SU-DHL-6 (cell line): ENCODE measurements around the gene ZNF775.

Experiments used
- H2AFZ ChIP-seq: fragments of 200-600 bp; sonication (generic); 2 replicates; pipeline ENCODE4 v1.6.1; 2014; ENCODE audit warnings: low read depth, mild to moderate bottlenecking, moderate library complexity, mixed read lengths, antibody characterized with exemption, low read length; ENCODE audit not compliant: severe bottlenecking
- H3F3A ChIP-seq: fragments of 200-600 bp; shearing (Covaris generic); 2 replicates; pipeline ENCODE4 v1.6.0; 2016; ENCODE audit warnings: antibody characterized with exemption, mild to moderate bottlenecking; ENCODE audit not compliant: insufficient read depth
- H3K27ac ChIP-seq: fragments of 200-600 bp; sonication (generic); 2 replicates; pipeline ENCODE4 v1.5.1; 2016; ENCODE audit warnings: low read depth, mild to moderate bottlenecking, low read length, moderate library complexity, mixed read lengths
- H3K27me3 ChIP-seq: fragments of 200-600 bp; sonication (generic), shearing (Covaris generic); 2 replicates; pipeline ENCODE4 v1.6.0; 2014; ENCODE audit warnings: mild to moderate bottlenecking, low read length
- H3K36me3 ChIP-seq: fragments of 200-600 bp; sonication (generic); 2 replicates; pipeline ENCODE4 v1.6.1; 2014; ENCODE audit warnings: mild to moderate bottlenecking, low read length, mixed read lengths
- H3K4me2 ChIP-seq: fragments of 300-600, 200-600 bp; shearing (Covaris generic), sonication (generic); 2 replicates; pipeline ENCODE4 v1.6.0; 2014; ENCODE audit warnings: low read length, low read depth, mild to moderate bottlenecking; ENCODE audit not compliant: poor library complexity, severe bottlenecking
- H3K4me3 ChIP-seq: fragments of 200-600 bp; sonication (generic); 2 replicates; pipeline ENCODE4 v1.5.1; 2014; ENCODE audit warnings: antibody characterized with exemption, low read length, mild to moderate bottlenecking, mixed read lengths; ENCODE audit not compliant: insufficient read depth, poor library complexity, severe bottlenecking
- H3K79me2 ChIP-seq: fragments of 200-600 bp; sonication (generic); 2 replicates; pipeline ENCODE4 v1.6.1; 2014; ENCODE audit warnings: mild to moderate bottlenecking, low read length, moderate library complexity; ENCODE audit not compliant: insufficient read depth
- H3K9ac ChIP-seq: fragments of 200-600 bp; sonication (generic); 2 replicates; pipeline ENCODE4 v1.7.0; 2014; ENCODE audit warnings: mild to moderate bottlenecking, low read length
- H3K9me2 ChIP-seq: fragments of 200-600 bp; sonication (generic); replicated peaks from 2 replicates; pipeline ENCODE4 v1.6.1; 2014; ENCODE audit warnings: low read length; ENCODE audit not compliant: insufficient read depth
- H3K9me3 ChIP-seq: fragments of 200-600 bp; sonication (generic); 2 replicates; pipeline ENCODE4 v1.6.1; 2014; ENCODE audit warnings: low read length, mixed read lengths; ENCODE audit not compliant: insufficient read depth
- H4K20me1 ChIP-seq: fragments of 200-600 bp; sonication (generic); 2 replicates; pipeline ENCODE4 v1.6.1; 2014; ENCODE audit warnings: low read depth, mild to moderate bottlenecking, antibody characterized with exemption, low read length, moderate library complexity, mixed read lengths
- EZH2phosphoT487 ChIP-seq: fragments of 200-600 bp; sonication (generic), shearing (Covaris generic); conservative IDR thresholded peaks from 2 replicates; pipeline ENCODE4 v1.6.1; 2018; ENCODE audit warnings: mild to moderate bottlenecking, antibody characterized with exemption, low read length, moderate library complexity, mixed read lengths
- TF ChIP-seq, protein P1 (sequence below): fragments of 200-600 bp; sonication (generic); IDR thresholded peaks from one replicate; pipeline ENCODE4 v1.5.1; 2017; ENCODE audit warnings: antibody characterized with exemption, mild to moderate bottlenecking, low read length, moderate library complexity; ENCODE audit not compliant: insufficient read depth, poor library complexity, severe bottlenecking

The ZNF775 gene

DNA sequence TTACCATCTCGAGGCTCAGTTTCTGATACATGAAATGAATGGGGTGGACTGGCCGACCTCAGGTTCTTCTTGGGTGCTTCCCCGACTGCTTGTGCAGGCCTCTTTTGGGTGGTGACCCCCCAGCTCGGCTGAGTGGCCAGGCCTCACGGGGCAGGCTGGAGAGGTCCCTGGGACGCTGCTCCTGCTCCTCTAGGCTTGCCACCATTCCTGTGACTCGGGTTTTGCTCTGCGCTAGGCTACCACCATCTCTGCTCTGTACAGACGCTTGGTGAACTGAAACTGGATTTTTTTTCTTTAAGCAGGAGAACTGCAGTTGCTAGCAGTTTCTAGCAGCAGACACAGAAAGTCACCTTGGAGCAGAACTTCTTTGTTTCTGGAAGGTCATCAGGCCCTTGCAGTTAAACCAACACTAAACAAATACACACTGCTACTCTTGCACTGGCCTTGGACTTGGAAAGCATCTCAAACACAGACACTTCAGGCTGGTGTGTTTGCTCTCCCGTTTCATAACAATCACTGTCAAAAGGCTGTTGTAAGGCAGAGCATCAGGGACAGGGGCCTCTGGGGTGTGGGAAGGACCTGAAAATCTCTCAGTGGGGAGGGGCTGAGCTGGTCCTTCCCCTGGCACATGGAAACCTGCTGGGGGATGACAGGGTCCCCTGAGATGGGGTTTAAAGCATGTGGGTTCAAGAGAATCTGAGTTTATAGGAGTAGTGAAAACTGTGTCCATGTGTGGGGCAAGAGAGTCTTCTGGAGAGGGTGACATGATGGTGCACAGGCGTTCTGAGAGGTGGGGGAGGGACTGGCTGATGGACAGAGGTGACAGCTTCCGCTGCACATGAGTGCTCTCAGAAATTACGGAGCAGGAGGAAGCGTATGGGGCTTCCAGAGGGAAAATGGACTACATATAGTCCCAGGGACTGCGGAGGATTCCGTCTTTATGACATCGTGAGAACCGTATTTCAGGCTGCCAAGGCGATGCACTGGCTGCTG, 36.3 kb downstream of the ZNF775 start:
- no peaks in the 10 kb centered on the region for H3F3A ChIP-seq
- no peaks in the 10 kb centered on the region for H3K36me3 ChIP-seq
- no peak overlapping the region for H3K4me2 ChIP-seq
- no peak overlapping the region for H3K4me3 ChIP-seq
- H3K27ac ChIP-seq = no peak overlapping the region
- H3K9me3 ChIP-seq = no peaks in the 10 kb centered on the region
- H3K79me2 ChIP-seq = no peaks in the 10 kb centered on the region
- no peaks in the 10 kb centered on the region for H3K9me2 ChIP-seq
- no peaks in the 10 kb centered on the region for H4K20me1 ChIP-seq
- H3K9ac ChIP-seq = no peak overlapping the region
- TF ChIP-seq EZH2phosphoT487 = no peak
- TF ChIP-seq, protein P1, sequence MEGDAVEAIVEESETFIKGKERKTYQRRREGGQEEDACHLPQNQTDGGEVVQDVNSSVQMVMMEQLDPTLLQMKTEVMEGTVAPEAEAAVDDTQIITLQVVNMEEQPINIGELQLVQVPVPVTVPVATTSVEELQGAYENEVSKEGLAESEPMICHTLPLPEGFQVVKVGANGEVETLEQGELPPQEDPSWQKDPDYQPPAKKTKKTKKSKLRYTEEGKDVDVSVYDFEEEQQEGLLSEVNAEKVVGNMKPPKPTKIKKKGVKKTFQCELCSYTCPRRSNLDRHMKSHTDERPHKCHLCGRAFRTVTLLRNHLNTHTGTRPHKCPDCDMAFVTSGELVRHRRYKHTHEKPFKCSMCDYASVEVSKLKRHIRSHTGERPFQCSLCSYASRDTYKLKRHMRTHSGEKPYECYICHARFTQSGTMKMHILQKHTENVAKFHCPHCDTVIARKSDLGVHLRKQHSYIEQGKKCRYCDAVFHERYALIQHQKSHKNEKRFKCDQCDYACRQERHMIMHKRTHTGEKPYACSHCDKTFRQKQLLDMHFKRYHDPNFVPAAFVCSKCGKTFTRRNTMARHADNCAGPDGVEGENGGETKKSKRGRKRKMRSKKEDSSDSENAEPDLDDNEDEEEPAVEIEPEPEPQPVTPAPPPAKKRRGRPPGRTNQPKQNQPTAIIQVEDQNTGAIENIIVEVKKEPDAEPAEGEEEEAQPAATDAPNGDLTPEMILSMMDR = no peak
- H3K27me3 ChIP-seq = no peaks in the 10 kb centered on the region
- H2AFZ ChIP-seq = no peak overlapping the region

DNA sequence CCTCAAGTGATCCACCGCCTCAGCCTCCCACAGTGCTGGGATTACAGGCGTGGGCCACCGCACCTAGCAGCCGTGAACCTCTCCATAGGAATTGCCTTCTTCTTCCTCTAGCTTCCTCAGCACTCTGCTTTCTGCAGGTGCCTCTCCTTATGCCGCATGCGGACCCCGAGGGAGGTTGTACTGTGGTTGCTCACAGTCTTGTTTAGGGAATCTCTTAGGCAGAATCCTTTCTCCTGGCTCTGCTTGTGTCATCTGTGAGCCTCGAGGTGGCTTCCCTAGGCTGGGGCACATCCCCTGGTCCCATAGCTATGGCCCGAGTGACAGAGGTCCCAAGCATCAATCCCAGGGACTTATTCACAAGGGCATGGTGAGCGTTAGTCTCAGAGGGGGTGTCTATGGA, 38.1 kb downstream of the ZNF775 start:
- H3K27ac ChIP-seq = no peak overlapping the region
- H3K4me3 ChIP-seq = no peak overlapping the region
- H3K9me2 ChIP-seq = no peaks in the 10 kb centered on the region
- no peaks in the 10 kb centered on the region for H3K27me3 ChIP-seq
- TF ChIP-seq EZH2phosphoT487 = no peak
- TF ChIP-seq, protein P1 = no peak
- no peak overlapping the region for H2AFZ ChIP-seq
- no peak overlapping the region for H3K9ac ChIP-seq
- H3K36me3 ChIP-seq = no peaks in the 10 kb centered on the region
- no peaks in the 10 kb centered on the region for H4K20me1 ChIP-seq
- H3K9me3 ChIP-seq = no peaks in the 10 kb centered on the region
- H3F3A ChIP-seq = no peaks in the 10 kb centered on the region
- no peak overlapping the region for H3K4me2 ChIP-seq
- H3K79me2 ChIP-seq = no peaks in the 10 kb centered on the region

DNA sequence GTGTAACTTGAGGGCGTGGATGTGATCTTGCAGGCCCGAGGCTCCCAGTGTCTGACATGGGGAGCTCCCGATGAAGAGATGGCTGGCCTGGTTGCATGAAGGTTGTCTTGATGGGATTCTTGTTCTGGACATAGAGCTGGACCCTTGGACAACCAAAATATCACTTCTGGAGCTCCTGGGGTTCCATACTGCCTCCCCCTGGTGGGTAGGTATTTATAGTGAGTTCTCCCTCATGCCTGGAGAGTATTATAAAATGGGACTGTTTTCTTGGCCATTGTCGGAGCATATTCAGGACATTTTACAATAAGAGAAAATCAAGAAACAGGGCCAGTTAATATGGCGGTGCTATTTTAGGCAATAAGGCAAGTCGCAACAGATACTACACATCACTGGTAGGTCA, 38.7 kb downstream of the ZNF775 start:
- no peaks in the 10 kb centered on the region for H4K20me1 ChIP-seq
- TF ChIP-seq, protein P1 = no peak
- no peak for TF ChIP-seq EZH2phosphoT487
- H3F3A ChIP-seq = no peaks in the 10 kb centered on the region
- H3K4me3 ChIP-seq = no peak overlapping the region
- no peak overlapping the region for H3K4me2 ChIP-seq
- no peak overlapping the region for H3K27ac ChIP-seq
- no peaks in the 10 kb centered on the region for H3K9me3 ChIP-seq
- H2AFZ ChIP-seq = no peak overlapping the region
- no peak overlapping the region for H3K9ac ChIP-seq
- H3K9me2 ChIP-seq = no peaks in the 10 kb centered on the region
- no peaks in the 10 kb centered on the region for H3K36me3 ChIP-seq
- no peaks in the 10 kb centered on the region for H3K79me2 ChIP-seq
- H3K27me3 ChIP-seq = no peaks in the 10 kb centered on the region
